HUDEP-2 (cell line): Measurements from ENCODE around the gene TMOD3.
"Not testable (repeated sequence)": the region's sequence is repeated elsewhere in the genome, so short reads cannot be mapped to it uniquely, and the experiment has no call there.

Source experiments
- DNase-seq, 76 experiments: peaks; one replicate each; lab custom pipeline; 2025; ENCODE audit not compliant: unreplicated experiment in 76 of 76; lab: John Stamatoyannopoulos, UW

TMOD3 gene

GRCh38 chr15:51829376-51830275, at the start of gene TMOD3:
Gene TMOD3 (plus strand): TSS chr15:51829653. CDS start chr15:51862885, 33,232 bp downstream.
- peak in 75 of 76 experiments; percentile 13 to 88 (median 77) for DNase-seq

GRCh38 chr15:51780636-51781035, 48.8 kb upstream of the TMOD3 start:
- no peak for DNase-seq

- no peak for DNase-seq
These were observed 47.9 kb upstream of the TMOD3 start for GRCh38 chr15:51781506-51781905.

GRCh38 chr15:51782357-51782896, 47.0 kb upstream of the TMOD3 start:
- DNase-seq = peak in 7 of 76 experiments; percentile 2 to 21 (median 12)

- no peak for DNase-seq
These were observed 45.5 kb upstream of the TMOD3 start for GRCh38 chr15:51783967-51784366.

GRCh38 chr15:51787130-51787529, 42.3 kb upstream of the TMOD3 start:
- DNase-seq = not testable (repeated sequence)

- not testable (repeated sequence) for DNase-seq
These were observed 37.0 kb upstream of the TMOD3 start for GRCh38 chr15:51792474-51792873.

GRCh38 chr15:51793521-51794305, 35.7 kb upstream of the TMOD3 start:
- DNase-seq = no peak

- no peak for DNase-seq
These were observed 32.5 kb upstream of the TMOD3 start for GRCh38 chr15:51796847-51797401.

- no peak for DNase-seq
These were observed 31.2 kb upstream of the TMOD3 start for GRCh38 chr15:51798281-51798680.

- DNase-seq = no peak
These were observed 29.9 kb upstream of the TMOD3 start for GRCh38 chr15:51799282-51800252.

- DNase-seq = peak in 2 of 76 experiments; percentile 2 to 7
These were observed 28.0 kb upstream of the TMOD3 start for GRCh38 chr15:51801391-51801835.

- DNase-seq = no peak
These were observed 26.9 kb upstream of the TMOD3 start for GRCh38 chr15:51802593-51802992.

GRCh38 chr15:51803965-51804364, 25.5 kb upstream of the TMOD3 start:
- no peak for DNase-seq

- no peak for DNase-seq
These were observed 23.3 kb upstream of the TMOD3 start for GRCh38 chr15:51806123-51806522.

GRCh38 chr15:51809457-51809856, 20.0 kb upstream of the TMOD3 start:
- DNase-seq = no peak

GRCh38 chr15:51812598-51812997, 16.9 kb upstream of the TMOD3 start:
- DNase-seq = no peak

GRCh38 chr15:51814606-51815005, 14.8 kb upstream of the TMOD3 start:
- no peak for DNase-seq

GRCh38 chr15:51816611-51817010, 12.8 kb upstream of the TMOD3 start:
- no peak for DNase-seq

GRCh38 chr15:51818150-51818549, 11.3 kb upstream of the TMOD3 start:
- DNase-seq = no peak
